Endothelial cell of umbilical vein (primary cell): ENCODE measurements around the gene GHRHR. TPM values are rescaled to one million over a fixed set of nuclear protein-coding genes. Genes with fewer than 3 reads are reported as not detected.

Experiments used
- BruUV-seq: library from RNA; stranded (reverse); fragments of 400-500 nt; replicated peaks from 2 replicates; lab custom pipeline; 2021; lab: Mats Ljungman, UMichigan
- CTCF ChIA-PET: fragments of 300-600, 350-600 bp; sonication (Branson Sonifier 250); formaldehyde crosslinking; loops from one replicate; lab custom pipeline; 2021; ENCODE audit warnings: antibody characterized with exemption, inconsistent platforms; lab: Charles Lee
- POLR2A ChIA-PET: fragments of 300-600, 350-600 bp; sonication (Branson Sonifier 250); formaldehyde crosslinking; loops from one replicate; lab custom pipeline; 2021; ENCODE audit warnings: antibody characterized with exemption, inconsistent platforms; lab: Charles Lee
- DNase-seq: peaks from one replicate; pipeline ENCODE4 v3.0.0-alpha.2; 2011; ENCODE audit warnings: low read depth, low spot score
- FAIRE-seq: peaks from 2 replicates; lab custom pipeline; 2011; peaks lifted over from hg19 to GRCh38; lab: Jason Lieb, UNC
- H2AFZ ChIP-seq: 2 replicates; pipeline ENCODE4 v1.6.0; 2012; ENCODE audit warnings: low read depth, low read length, control low read depth, inconsistent platforms
- H3K27ac ChIP-seq: 2 replicates; pipeline ENCODE4 v1.5.1; 2011; ENCODE audit warnings: low read depth, mild to moderate bottlenecking, control low read depth, low read length, moderate library complexity; ENCODE audit not compliant: insufficient read depth
- H3K27me3 ChIP-seq, 2 experiments: 2 replicates each; pipeline versions ENCODE4 v1.6.0 to v1.6.1; 2011; ENCODE audit warnings: low read length in 2 of 2, mixed read lengths in 1 of 2; ENCODE audit not compliant: control insufficient read depth in 2 of 2, insufficient read depth in 2 of 2
- H3K36me3 ChIP-seq, 2 experiments: 2 replicates in 1 of 2; 3 replicates in 1 of 2; pipeline ENCODE4 v1.5.1; 2011; ENCODE audit warnings: low read length in 2 of 2, mild to moderate bottlenecking in 1 of 2, moderate library complexity in 1 of 2; ENCODE audit not compliant: control insufficient read depth in 2 of 2, insufficient read depth in 2 of 2; ENCODE audit errors: extremely low read depth in 1 of 2
- H3K4me1 ChIP-seq: 3 replicates; pipeline ENCODE4 v1.5.1; 2011; ENCODE audit warnings: mild to moderate bottlenecking, low read length; ENCODE audit not compliant: control insufficient read depth, insufficient read depth; ENCODE audit errors: extremely low read depth
- H3K4me2 ChIP-seq: 2 replicates; pipeline ENCODE4 v1.6.1; 2011; ENCODE audit warnings: low read length, control low read depth, mixed read lengths; ENCODE audit not compliant: insufficient read depth
- H3K4me3 ChIP-seq, 3 experiments: fragments of 200-600 bp in 1 of 3; sonication (generic), shearing (Covaris generic) in 1 of 3; replicated peaks in 1 of 3; 2 replicates each; pipeline ENCODE4 v1.5.1; 2011 to 2016; ENCODE audit warnings: control low read depth in 3 of 3, low read length in 3 of 3, mild to moderate bottlenecking in 2 of 3, inconsistent platforms in 1 of 3, low read depth in 1 of 3, moderate library complexity in 1 of 3; ENCODE audit not compliant: insufficient read depth in 1 of 3
- H3K79me2 ChIP-seq: 2 replicates; pipeline ENCODE4 v1.6.0; 2012; ENCODE audit warnings: low read length, inconsistent platforms; ENCODE audit not compliant: control insufficient read depth, insufficient read depth
- H3K9ac ChIP-seq: replicated peaks from 2 replicates; pipeline ENCODE3; 2011; ENCODE audit warnings: low read length, control low read depth; ENCODE audit not compliant: insufficient read depth; ENCODE audit errors: extremely low read depth
- H3K9me1 ChIP-seq: replicated peaks from 3 replicates; pipeline ENCODE4 v1.6.0; 2011; ENCODE audit warnings: mild to moderate bottlenecking, low read length; ENCODE audit not compliant: control insufficient read depth, insufficient read depth; ENCODE audit errors: extremely low read depth
- H3K9me3 ChIP-seq: replicated peaks from 2 replicates; pipeline ENCODE4 v1.5.1; 2012; ENCODE audit warnings: low read length, inconsistent platforms; ENCODE audit not compliant: control insufficient read depth, insufficient read depth
- H4K20me1 ChIP-seq: replicated peaks from 2 replicates; pipeline ENCODE3; 2011; ENCODE audit warnings: mild to moderate bottlenecking, low read length; ENCODE audit not compliant: control insufficient read depth, insufficient read depth; ENCODE audit errors: extremely low read depth
- MYC ChIP-seq: IDR thresholded peaks from one replicate; pipeline ENCODE4 v1.6.1; 2011; ENCODE audit warnings: mild to moderate bottlenecking, low read depth, low read length
- POLR2A ChIP-seq: IDR thresholded peaks from 2 replicates; pipeline ENCODE4 v1.6.1; 2012; ENCODE audit warnings: low read depth, mild to moderate bottlenecking, control low read depth, low read length
- dilution Hi-C: fragments of 300-500 bp; cut with MboI; formaldehyde crosslinking; loops from one replicate; pipeline ENCODE4 v1.15.0; 2019; ENCODE audit warnings: low sequenced_read_pairs; ENCODE audit not compliant: extremely low pct_ligation_motif_present
- intact Hi-C: fragments of 100-400 bp; cut with micrococcal nuclease; formaldehyde crosslinking; loops from one replicate; pipeline ENCODE4 v1.10.0; 2022
- polyA plus RNA-seq, 4 experiments: library from polyadenylated mRNA; depleted of rRNA in 3 of 4; stranded (reverse) in 3 of 4; unstranded in 1 of 4; fragments of >200 nt; gene quantifications; 2 replicates each; pipeline versions ENCODE4 v1.2.1 to v1.2.3, GENCODE V29; 2011 to 2012; ENCODE audit warnings: missing spikeins in 1 of 4
- total RNA-seq: library from RNA; stranded (reverse); gene quantifications from 2 replicates; pipeline ENCODE4 v1.2.3, GENCODE V29; 2021
- TF ChIP-seq, protein P1 (sequence below), 2 donors: IDR thresholded peaks; 1 replicate in 1 of 2; 2 replicates in 1 of 2; pipeline ENCODE4 v1.5.1; 2011; ENCODE audit warnings: low read length in 2 of 2, mild to moderate bottlenecking in 2 of 2, moderate library complexity in 2 of 2, control low read depth in 1 of 2, inconsistent platforms in 1 of 2, low read depth in 1 of 2; ENCODE audit not compliant: insufficient read depth in 1 of 2; ENCODE audit errors: extremely low read depth in 1 of 2

GHRHR gene
- total and polyA plus RNA-seq, 2 donors (not counting 3 experiments of a cell fraction or from before 2014, with no cell fraction given) = not detected

DNA sequence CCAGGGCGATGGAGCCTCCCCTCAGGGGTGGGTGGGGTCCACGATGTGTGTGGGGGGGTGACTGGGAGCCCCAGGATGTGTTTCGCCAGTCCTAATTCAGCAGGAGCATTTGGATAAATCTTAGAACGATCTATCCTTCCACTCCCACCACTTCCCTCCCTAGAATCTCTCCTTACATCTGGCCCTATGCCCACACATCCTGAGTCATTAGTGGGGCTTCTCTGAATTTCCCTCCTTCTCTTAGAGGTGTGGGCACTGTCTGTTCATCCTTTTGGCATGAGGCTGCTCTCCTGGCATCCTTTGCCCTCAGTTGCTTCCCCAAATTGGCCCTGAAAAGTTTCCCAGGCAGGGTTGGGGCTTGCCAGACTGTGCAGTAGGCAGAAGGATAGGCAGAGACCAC lies 1.6 kb downstream of the GHRHR start:
- Histone ChIP-seq H3K4me1 (no peaks in the 10 kb centered on the region), H3K4me3 (no peak overlapping the region), H3K36me3 (no peaks in the 10 kb centered on the region), H3K79me2 (no peaks in the 10 kb centered on the region), H3K27ac (no peak overlapping the region), H3K9me1 (no peaks in the 10 kb centered on the region), H3K27me3 (peaks cover 5 to 11% of the 10 kb centered on the region in 2 experiments), H3K4me2 (no peak overlapping the region), H3K9ac (no peak overlapping the region), H4K20me1 (no peaks in the 10 kb centered on the region), H3K9me3 (no peaks in the 10 kb centered on the region), H2AFZ (no peak overlapping the region)
- BruUV-seq = no TSS peak
- intact Hi-C loops (no loop called here), dilution Hi-C loops (no loop called here)
- TF ChIP-seq POLR2A = no peak
- FAIRE-seq (no peak), DNase-seq (no peak)
- ChIA-PET CTCF (interaction anchor here (1.1 to 3.9 kb wide), 3 partner anchors 15 to 56 kb away, joined by 3 to 18 read pairs (median 4); no protein-coding TSS in a partner anchor), POLR2A (no interaction called here)

DNA sequence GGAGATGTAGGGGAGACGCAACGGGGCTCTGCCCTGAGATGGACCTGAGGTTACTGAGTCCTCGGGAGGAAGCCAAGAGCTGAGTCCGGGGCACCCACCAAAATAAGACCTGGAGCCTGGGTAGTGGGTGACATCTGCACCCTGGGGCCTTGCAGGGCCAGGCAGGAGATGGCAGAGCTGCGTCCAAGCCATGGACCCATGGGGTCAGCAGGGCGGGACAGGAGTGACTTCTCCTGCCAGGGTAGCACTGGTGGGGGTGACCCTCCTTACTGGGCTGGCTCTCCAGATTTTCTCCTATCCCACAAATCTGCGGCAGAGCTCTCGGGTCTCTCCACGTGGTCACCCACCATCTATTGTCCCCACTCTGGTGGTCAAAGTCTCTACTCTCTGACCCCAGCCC lies 2.1 kb downstream of the GHRHR start:
- H2AFZ ChIP-seq = no peak overlapping the region
- no peaks in the 10 kb centered on the region for H3K9me1 ChIP-seq
- no peak overlapping the region for H3K4me2 ChIP-seq
- no peak overlapping the region for H3K27ac ChIP-seq
- intact Hi-C loops = no loop called here
- H3K4me1 ChIP-seq = no peaks in the 10 kb centered on the region
- CTCF ChIA-PET = interaction anchor here (1.1 to 3.9 kb wide), 2 partner anchors 15 to 27 kb away, joined by 4 to 18 read pairs; no protein-coding TSS in a partner anchor
- no peak overlapping the region for H3K9ac ChIP-seq
- dilution Hi-C loops = no loop called here
- H3K36me3 ChIP-seq = no peaks in the 10 kb centered on the region
- no TSS peak for BruUV-seq
- H4K20me1 ChIP-seq = no peaks in the 10 kb centered on the region
- FAIRE-seq (no peak), DNase-seq (no peak)
- H3K79me2 ChIP-seq = no peaks in the 10 kb centered on the region
- peaks cover 5 to 11% of the 10 kb centered on the region in 2 experiments for H3K27me3 ChIP-seq
- POLR2A ChIA-PET = no interaction called here
- no peak overlapping the region for H3K4me3 ChIP-seq
- TF ChIP-seq, protein P1, sequence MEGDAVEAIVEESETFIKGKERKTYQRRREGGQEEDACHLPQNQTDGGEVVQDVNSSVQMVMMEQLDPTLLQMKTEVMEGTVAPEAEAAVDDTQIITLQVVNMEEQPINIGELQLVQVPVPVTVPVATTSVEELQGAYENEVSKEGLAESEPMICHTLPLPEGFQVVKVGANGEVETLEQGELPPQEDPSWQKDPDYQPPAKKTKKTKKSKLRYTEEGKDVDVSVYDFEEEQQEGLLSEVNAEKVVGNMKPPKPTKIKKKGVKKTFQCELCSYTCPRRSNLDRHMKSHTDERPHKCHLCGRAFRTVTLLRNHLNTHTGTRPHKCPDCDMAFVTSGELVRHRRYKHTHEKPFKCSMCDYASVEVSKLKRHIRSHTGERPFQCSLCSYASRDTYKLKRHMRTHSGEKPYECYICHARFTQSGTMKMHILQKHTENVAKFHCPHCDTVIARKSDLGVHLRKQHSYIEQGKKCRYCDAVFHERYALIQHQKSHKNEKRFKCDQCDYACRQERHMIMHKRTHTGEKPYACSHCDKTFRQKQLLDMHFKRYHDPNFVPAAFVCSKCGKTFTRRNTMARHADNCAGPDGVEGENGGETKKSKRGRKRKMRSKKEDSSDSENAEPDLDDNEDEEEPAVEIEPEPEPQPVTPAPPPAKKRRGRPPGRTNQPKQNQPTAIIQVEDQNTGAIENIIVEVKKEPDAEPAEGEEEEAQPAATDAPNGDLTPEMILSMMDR (IDR thresholded peaks at IDR 0.05; ENCODE audit: extremely low read depth in 1 of 2, insufficient read depth in 1 of 2, low read depth in 1 of 2, low read length in 2 of 2) = no peak
- no peak for TF ChIP-seq MYC
- no peaks in the 10 kb centered on the region for H3K9me3 ChIP-seq
